ENCODE results near the gene SLC35A3.

SLC35A3 gene

GRCh38 chr1:100023482-100023881, 53.7 kb downstream of the SLC35A3 start:
- no peaks in the 10 kb centered on the region for H3K27me3 ChIP-seq
- H3K27ac ChIP-seq = no peak overlapping the region
- peaks cover 0 to 10% (median 2%) of the 10 kb centered on the region in 3 donors for H3K36me3 ChIP-seq
- intact Hi-C loops (cut with DNase I; ENCODE audit: low total_unique reads) = no loop called here
- DNase-seq = no peak
- H3K4me3 ChIP-seq = no peak overlapping the region
- H3K9me3 ChIP-seq = no peaks in the 10 kb centered on the region
- TF ChIP-seq, protein P1, sequence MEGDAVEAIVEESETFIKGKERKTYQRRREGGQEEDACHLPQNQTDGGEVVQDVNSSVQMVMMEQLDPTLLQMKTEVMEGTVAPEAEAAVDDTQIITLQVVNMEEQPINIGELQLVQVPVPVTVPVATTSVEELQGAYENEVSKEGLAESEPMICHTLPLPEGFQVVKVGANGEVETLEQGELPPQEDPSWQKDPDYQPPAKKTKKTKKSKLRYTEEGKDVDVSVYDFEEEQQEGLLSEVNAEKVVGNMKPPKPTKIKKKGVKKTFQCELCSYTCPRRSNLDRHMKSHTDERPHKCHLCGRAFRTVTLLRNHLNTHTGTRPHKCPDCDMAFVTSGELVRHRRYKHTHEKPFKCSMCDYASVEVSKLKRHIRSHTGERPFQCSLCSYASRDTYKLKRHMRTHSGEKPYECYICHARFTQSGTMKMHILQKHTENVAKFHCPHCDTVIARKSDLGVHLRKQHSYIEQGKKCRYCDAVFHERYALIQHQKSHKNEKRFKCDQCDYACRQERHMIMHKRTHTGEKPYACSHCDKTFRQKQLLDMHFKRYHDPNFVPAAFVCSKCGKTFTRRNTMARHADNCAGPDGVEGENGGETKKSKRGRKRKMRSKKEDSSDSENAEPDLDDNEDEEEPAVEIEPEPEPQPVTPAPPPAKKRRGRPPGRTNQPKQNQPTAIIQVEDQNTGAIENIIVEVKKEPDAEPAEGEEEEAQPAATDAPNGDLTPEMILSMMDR (IDR thresholded peaks at IDR 0.05) = no peak
- no peaks in the 10 kb centered on the region for H3K4me1 ChIP-seq

DNA sequence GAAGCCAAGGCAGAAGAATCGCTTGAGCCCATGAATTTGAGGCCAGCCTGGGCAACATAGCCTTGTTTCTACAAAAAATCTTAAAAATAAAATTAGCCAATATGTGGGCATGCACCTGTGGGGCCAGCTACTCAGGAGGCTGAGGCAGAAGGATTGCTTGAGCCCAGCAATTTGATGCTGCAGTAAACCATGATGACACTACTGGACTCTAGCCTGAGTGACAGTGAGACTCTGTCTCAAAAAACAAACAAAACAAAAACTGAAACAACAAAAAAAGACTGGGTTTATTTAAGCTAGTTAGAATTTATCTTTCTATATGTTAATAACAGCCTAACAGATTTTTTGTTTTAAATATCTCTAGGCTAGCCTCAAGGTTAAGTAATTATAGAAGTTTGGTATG, 57.4 kb downstream of the SLC35A3 start:
- Histone ChIP-seq H3K9me3 (no peaks in the 10 kb centered on the region), H3K27ac (no peak overlapping the region), H3K27me3 (no peaks in the 10 kb centered on the region), H3K4me1 (no peaks in the 10 kb centered on the region), H3K36me3 (no peaks in the 10 kb centered on the region), H3K4me3 (no peak overlapping the region)
- TF ChIP-seq, protein P1 (IDR thresholded peaks at IDR 0.05) = no peak
- intact Hi-C loops (cut with DNase I; ENCODE audit: low total_unique reads) = no loop called here
- DNase-seq = no peak

- intact Hi-C loops (cut with DNase I; ENCODE audit: low total_unique reads) = no loop called here
- no peaks in the 10 kb centered on the region for H3K4me1 ChIP-seq
- no peaks in the 10 kb centered on the region for H3K9me3 ChIP-seq
- no peaks in the 10 kb centered on the region for H3K36me3 ChIP-seq
- no peak overlapping the region for H3K4me3 ChIP-seq
- H3K27me3 ChIP-seq = no peaks in the 10 kb centered on the region
- no peak for DNase-seq
- H3K27ac ChIP-seq = no peak overlapping the region
- TF ChIP-seq, protein P1 (IDR thresholded peaks at IDR 0.05) = no peak
These were observed 59.0 kb downstream of the SLC35A3 start for GRCh38 chr1:100028765-100029164.

DNA sequence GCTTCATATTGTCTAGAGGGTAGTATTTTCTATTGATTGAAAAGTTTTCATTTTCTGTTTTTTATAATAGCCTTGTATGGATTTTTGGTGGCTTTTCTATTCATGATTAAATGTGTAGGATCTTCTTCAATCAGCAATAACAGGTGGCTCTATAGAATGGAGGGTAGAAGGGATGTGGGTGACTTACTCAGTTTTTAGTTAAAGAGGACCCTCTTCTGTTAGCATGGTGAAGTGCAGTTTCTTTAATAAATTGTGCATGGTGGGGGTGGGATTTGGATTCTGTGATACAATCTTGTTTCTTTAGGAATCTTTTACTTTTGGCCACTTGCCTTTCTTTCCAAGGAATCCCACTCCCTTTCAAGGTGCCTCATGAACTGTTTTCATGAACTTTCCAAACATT, 64.7 kb downstream of the SLC35A3 start:
- Histone ChIP-seq H3K4me3 (no peak overlapping the region), H3K36me3 (no peaks in the 10 kb centered on the region), H3K27me3 (no peaks in the 10 kb centered on the region), H3K27ac (no peak overlapping the region), H3K9me3 (no peaks in the 10 kb centered on the region), H3K4me1 (peaks cover 0 to 12% (median 0%) of the 10 kb centered on the region in 4 donors)
- intact Hi-C loops (cut with DNase I; ENCODE audit: low total_unique reads) = no loop called here
- TF ChIP-seq, protein P1 (IDR thresholded peaks at IDR 0.05) = no peak
- no peak for DNase-seq

DNA sequence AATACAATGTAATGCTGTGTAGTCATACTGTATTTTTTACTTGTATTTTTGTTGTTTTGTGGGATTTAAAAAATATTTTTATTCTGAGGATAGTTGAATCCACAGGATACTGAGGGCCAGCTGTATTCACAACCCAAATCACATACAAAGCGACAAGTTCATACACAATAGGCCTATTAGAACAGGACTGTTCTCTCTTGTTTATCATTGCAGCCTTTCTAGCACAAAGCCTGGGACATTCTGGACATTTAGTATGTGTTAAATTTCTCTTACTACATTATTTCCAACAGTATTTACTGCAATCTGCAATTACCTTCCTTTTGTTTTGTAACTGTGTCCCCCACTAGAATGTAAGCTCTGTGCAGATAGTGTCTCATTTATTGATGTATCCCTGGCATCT, 65.4 kb downstream of the SLC35A3 start:
- H3K4me1 ChIP-seq = peaks cover 0 to 19% (median 6%) of the 10 kb centered on the region in 4 donors
- intact Hi-C loops (cut with DNase I; ENCODE audit: low total_unique reads) = no loop called here
- H3K27ac ChIP-seq = no peak overlapping the region
- H3K4me3 ChIP-seq = no peak overlapping the region
- H3K9me3 ChIP-seq = no peaks in the 10 kb centered on the region
- no peak for DNase-seq
- TF ChIP-seq, protein P1 (IDR thresholded peaks at IDR 0.05) = no peak
- no peaks in the 10 kb centered on the region for H3K27me3 ChIP-seq
- no peaks in the 10 kb centered on the region for H3K36me3 ChIP-seq

Measured in tibial artery (tissue), 4 donors.